Bronchial epithelial cell (primary cell): ENCODE measurements around the gene BRAT1. TPM values are rescaled to one million over a fixed set of nuclear protein-coding genes. Genes with fewer than 3 reads are reported as not detected.

ENCODE experiments used
- DNase-seq: peaks from one replicate; pipeline ENCODE4 v3.0.0-alpha.2; 2010; ENCODE audit warnings: low read depth
- FAIRE-seq: peaks from 2 replicates; lab custom pipeline; 2011; peaks lifted over from hg19 to GRCh38; lab: Jason Lieb, UNC
- H3K27me3 ChIP-seq: 2 replicates; pipeline ENCODE4 v1.5.1; 2011; ENCODE audit warnings: low read length; ENCODE audit not compliant: control insufficient read depth, insufficient read depth
- H3K36me3 ChIP-seq: 2 replicates; pipeline ENCODE4 v1.5.1; 2011; ENCODE audit warnings: low read length; ENCODE audit not compliant: control insufficient read depth, insufficient read depth
- H3K4me3 ChIP-seq: 2 replicates; pipeline ENCODE4 v1.5.1; 2011; ENCODE audit warnings: mild to moderate bottlenecking, low read depth, low read length, control low read depth
- total RNA-seq: library from RNA; depleted of rRNA; stranded (reverse); fragments of >200 nt; gene quantifications from 2 replicates; pipeline ENCODE4 v1.2.1, GENCODE V29; 2014
- TF ChIP-seq, protein P1 (sequence below): IDR thresholded peaks from 2 replicates; pipeline ENCODE4 v1.5.1; 2011; ENCODE audit warnings: mild to moderate bottlenecking, moderate library complexity, low read length, control low read depth, inconsistent platforms; ENCODE audit not compliant: insufficient read depth, severe bottlenecking

The BRAT1 gene
- total RNA-seq, 1 donor from 2014 or later, result 12.1 TPM

DNA sequence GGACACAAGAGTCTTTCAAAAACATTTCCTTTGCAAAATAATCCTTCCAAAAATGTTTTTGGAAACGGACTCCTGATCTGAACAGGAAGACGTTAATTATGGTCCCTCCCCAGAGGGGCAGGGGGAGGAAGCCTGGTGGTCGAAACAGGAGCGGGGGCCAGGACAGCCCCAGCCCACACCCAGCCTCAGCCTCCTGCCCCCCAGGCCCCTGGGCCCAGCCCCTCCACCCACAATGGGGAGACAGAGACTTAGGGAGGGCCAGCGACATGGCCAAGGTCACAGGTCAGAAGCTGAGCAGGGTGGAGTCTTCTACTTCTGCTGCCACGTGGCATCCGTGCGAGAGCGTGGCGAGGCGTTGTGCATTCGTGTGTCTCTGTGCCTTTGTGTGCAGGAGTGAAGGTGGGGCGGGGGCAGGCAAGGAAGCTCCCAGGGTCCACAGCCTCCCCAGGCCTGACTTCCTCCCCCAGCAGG, 65.1 kb downstream of the BRAT1 start:
- TF ChIP-seq, protein P1, sequence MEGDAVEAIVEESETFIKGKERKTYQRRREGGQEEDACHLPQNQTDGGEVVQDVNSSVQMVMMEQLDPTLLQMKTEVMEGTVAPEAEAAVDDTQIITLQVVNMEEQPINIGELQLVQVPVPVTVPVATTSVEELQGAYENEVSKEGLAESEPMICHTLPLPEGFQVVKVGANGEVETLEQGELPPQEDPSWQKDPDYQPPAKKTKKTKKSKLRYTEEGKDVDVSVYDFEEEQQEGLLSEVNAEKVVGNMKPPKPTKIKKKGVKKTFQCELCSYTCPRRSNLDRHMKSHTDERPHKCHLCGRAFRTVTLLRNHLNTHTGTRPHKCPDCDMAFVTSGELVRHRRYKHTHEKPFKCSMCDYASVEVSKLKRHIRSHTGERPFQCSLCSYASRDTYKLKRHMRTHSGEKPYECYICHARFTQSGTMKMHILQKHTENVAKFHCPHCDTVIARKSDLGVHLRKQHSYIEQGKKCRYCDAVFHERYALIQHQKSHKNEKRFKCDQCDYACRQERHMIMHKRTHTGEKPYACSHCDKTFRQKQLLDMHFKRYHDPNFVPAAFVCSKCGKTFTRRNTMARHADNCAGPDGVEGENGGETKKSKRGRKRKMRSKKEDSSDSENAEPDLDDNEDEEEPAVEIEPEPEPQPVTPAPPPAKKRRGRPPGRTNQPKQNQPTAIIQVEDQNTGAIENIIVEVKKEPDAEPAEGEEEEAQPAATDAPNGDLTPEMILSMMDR, result no peak
- Histone ChIP-seq H3K27me3 (peaks cover 8% of the 10 kb centered on the region), H3K4me3 (no peak overlapping the region), H3K36me3 (no peaks in the 10 kb centered on the region)
- FAIRE-seq, result no peak
- DNase-seq, result no peak

- no peak overlapping the region for H3K4me3 ChIP-seq
- H3K36me3 ChIP-seq, result no peaks in the 10 kb centered on the region
- TF ChIP-seq, protein P1, result no peak
- DNase-seq, result no peak
- H3K27me3 ChIP-seq, result peaks cover 8% of the 10 kb centered on the region
- FAIRE-seq, result no peak
Measured at GRCh38 chr7:2488681-2489080, 66.6 kb downstream of the BRAT1 start.

DNA sequence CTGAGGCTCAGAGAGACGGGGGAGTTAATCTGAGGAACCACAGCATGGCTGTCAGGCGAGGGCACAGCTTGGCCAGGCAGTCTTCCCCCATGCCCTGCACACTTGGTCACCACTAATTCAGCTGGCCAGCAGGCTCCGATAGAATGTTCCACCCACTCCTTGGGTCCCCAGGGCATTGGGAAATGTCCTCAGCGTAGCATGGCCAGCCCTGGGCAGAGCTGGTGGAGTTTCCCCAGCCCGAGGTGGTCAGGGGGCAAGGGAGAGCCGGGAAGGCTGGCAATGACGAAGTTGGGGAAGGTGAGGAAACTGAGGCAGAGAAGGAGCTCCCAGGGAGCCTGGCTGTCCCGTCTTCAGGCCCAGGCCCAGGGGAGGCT, 67.1 kb downstream of the BRAT1 start:
- H3K36me3 ChIP-seq, result no peaks in the 10 kb centered on the region
- no peak overlapping the region for H3K4me3 ChIP-seq
- no peak for DNase-seq
- peaks cover 7% of the 10 kb centered on the region for H3K27me3 ChIP-seq
- FAIRE-seq, result no peak
- TF ChIP-seq, protein P1, result no peak

Other genes with a start within 250 kb of the BRAT1 start
- gene SNX8, start 241.1 kb downstream of the BRAT1 start, total RNA-seq, result 8.7 and 12.9 TPM in 2 replicates
- 195 and 262 TPM in 2 replicates for gene EIF3B, start 200.7 kb downstream of the BRAT1 start, total RNA-seq
- gene CHST12, start 151.9 kb downstream of the BRAT1 start, total RNA-seq, result 0.51 and 0.79 TPM in 2 replicates
- gene GRIFIN, start 79.1 kb downstream of the BRAT1 start, total RNA-seq, result not detected in 2 replicates
- 4.5 and 6.8 TPM in 2 replicates for gene LFNG, start 35.8 kb downstream of the BRAT1 start, total RNA-seq
- gene IQCE, start 3.5 kb upstream of the BRAT1 start, total RNA-seq, result 6.3 and 6.9 TPM in 2 replicates
- 5.8 and 12.3 TPM in 2 replicates for gene TTYH3, start 76.5 kb upstream of the BRAT1 start, total RNA-seq
- not detected in 2 replicates for gene AMZ1, start 132.7 kb upstream of the BRAT1 start, total RNA-seq